Posterior cingulate gyrus (tissue), 11 donors: ENCODE data around the gene TPRG1L.
A peak's percentile ranks its signal among the peaks of the same experiment; 100 is the strongest.
"Not testable (repeated sequence)": the region's sequence is repeated elsewhere in the genome, so short reads cannot be mapped to it uniquely, and the experiment has no call there.

Experiments
- DNase-seq, 10 donors: peaks; one replicate each; pipeline versions ENCODE4 v3.0.0 to v3.0.0-alpha.2; 2020 to 2021; ENCODE audit warnings: mixed read lengths in 3 of 10
- intact Hi-C: fragments of 100-400 bp; cut with DNase I; formaldehyde crosslinking; loops from one replicate; pipeline ENCODE4 v1.15.1; 2023

The TPRG1L gene

GRCh38 chr1:3624200-3625136, at the start of gene TPRG1L:
TSS of gene TPRG1L (plus strand) at chr1:3625015. CDS start at chr1:3625073, 58 bp downstream.
- intact Hi-C loops = loop anchor here (10.0 kb wide), 1 partner anchor 100 kb away; no protein-coding TSS in a partner anchor
- peak; percentile 96 to 100 (median 99) for DNase-seq

DNA sequence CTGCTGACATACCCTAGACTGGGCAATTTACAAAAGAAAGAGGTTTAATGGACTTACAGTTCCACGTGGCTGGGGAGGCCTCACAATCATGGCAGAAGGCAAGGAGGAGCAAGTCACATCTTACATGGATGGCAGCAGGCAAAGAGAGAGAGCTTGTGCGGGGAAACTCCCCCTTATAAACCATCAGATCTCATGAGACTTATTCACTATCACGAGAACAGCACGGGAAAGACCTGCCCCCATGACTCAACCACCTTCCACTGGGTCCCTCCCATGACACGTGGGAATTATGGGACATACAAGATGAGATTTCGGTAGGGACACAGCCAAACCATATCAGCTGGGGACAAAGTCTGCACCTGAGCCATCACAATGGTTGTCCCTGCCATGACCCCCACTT, 49.3 kb upstream of the TPRG1L start:
- intact Hi-C loops, DNase-seq: not testable (repeated sequence)

- DNase-seq = no peak
- intact Hi-C loops = no loop called here
Observed at GRCh38 chr1:3575993-3576392, 48.8 kb upstream of the TPRG1L start.

GRCh38 chr1:3577300-3577699, 47.5 kb upstream of the TPRG1L start:
- intact Hi-C loops = no loop called here
- DNase-seq = peak in 5 of 10 donors; percentile 21 to 82 (median 39)

- intact Hi-C loops = no loop called here
Observed at GRCh38 chr1:3577711-3578432, 46.9 kb upstream of the TPRG1L start.

DNA sequence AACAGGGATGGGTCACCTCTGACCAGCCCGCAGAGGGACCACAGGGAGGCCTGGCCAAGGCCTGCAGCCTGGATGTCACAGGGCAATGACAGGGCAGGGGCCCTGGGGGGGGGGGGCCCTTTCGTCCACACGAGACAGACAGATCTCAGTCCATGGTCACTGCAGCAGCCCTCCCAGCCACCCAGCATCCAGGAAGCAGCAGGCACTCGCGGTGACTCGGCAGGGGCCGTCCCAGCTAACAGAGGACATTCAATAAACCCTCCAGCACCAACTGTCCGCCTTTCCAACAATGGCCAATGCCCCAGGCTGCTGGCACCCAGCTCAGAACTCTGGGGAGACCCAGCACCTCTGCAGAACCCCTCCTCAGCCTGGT, 46.4 kb upstream of the TPRG1L start:
- intact Hi-C loops = no loop called here

More at GRCh38 chr1:3577711-3578432, 46.9 kb upstream of the TPRG1L start:
- no peak for DNase-seq

GRCh38 chr1:3578906-3579305, 45.9 kb upstream of the TPRG1L start:
- DNase-seq = no peak
- intact Hi-C loops = no loop called here

More for the DNA sequence above, 46.4 kb upstream of the TPRG1L start:
- DNase-seq = no peak

DNA sequence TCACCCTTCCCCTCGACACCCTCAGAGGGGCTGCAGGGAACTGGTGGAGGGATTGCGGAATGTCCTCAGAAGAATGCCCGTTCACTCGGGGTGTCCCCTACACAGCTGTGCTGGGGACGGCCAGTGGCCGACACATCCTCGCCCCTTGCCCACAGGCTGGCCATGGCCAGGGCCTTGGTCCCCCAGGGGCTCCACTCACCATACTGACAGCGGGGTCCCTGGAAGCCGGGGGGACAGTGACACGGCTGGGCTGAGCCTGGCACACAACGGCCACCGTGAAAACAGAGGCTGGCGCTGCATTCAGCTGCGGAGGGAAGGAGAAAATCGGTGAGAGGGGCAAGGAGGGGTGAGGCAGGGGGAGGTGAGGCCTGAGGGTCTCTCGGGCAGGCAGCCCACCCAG, 45.2 kb upstream of the TPRG1L start:
- intact Hi-C loops = no loop called here
- no peak for DNase-seq

DNA sequence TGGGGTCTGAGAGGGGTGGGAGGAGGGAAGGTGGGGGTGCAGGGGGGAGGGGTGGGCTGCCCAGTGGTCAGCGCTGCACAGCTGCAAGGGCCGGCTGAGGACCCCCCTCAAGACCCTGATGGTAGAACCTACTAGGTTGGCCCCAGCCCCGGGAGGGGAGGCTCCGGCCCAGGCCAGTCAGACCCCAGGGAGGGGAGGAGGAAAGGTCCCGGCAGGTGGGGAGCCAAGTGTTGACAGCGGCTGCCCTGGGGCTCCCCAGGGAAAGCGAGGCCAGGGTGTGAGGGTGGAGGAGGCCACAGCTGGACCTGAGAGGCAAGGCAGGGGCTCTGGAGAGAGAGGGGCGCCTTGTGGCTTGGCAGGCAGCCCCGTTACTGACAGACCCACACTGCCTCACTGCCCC, 44.6 kb upstream of the TPRG1L start:
- no peak for DNase-seq
- intact Hi-C loops = no loop called here

DNA sequence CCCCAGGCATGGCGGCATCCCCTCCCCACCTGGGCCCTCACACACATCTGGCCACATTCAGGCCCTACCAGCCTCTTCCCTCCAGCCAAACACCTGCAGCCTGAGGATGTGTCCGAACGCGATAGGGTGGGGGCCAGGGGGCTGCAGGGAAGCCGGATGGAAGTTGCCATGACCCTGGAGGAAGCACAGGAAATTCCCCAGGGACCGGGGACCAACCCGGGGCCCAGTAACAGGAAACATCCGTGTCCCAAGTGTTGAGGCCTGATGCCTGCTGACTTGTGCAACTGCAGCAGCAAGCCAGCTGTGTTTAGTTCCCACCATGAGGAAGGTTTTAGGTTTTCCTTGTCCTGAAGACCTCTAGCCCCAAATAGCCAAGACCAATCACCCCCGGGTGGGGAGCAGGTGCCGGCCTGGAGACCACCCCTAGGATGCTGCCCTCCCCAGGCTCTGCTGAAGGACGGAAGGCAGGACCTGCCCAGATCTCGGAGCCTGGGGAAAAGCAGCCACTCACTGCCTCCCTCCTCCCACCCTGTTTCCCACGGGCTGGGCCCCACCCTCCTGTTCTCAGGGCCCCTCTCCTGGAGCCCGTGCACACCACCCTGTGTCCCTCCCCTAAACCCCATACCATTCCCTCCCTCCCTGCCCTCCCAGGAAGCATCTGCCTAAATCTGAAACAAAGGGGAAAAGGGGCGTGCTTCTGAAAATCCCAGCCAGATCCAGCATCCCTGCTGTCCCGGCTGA, 43.3 kb upstream of the TPRG1L start:
- intact Hi-C loops = no loop called here
- DNase-seq = no peak

DNA sequence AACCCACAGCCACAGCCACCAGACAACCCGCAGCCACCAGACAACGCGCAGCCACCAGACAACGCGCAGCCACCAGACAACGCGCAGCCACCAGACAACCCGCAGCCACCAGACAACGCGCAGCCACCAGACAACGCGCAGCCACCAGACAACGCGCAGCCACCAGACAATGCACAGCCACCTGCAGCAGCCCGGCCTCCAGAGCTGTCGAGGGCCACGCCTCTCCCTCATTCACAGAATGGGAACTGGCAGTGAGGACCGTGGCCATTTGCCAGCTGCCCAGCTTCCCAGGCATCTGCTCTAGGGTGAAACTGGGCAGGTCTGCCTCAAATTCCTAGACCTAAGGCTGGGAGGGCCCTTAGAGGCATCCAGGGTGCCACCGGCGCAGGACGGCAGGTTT, 41.1 kb upstream of the TPRG1L start:
- intact Hi-C loops = not testable (repeated sequence)

GRCh38 chr1:3584915-3585314, 39.9 kb upstream of the TPRG1L start:
- no peak for DNase-seq
- intact Hi-C loops = no loop called here

More for the DNA sequence above, 41.1 kb upstream of the TPRG1L start:
- not testable (repeated sequence) for DNase-seq

DNA sequence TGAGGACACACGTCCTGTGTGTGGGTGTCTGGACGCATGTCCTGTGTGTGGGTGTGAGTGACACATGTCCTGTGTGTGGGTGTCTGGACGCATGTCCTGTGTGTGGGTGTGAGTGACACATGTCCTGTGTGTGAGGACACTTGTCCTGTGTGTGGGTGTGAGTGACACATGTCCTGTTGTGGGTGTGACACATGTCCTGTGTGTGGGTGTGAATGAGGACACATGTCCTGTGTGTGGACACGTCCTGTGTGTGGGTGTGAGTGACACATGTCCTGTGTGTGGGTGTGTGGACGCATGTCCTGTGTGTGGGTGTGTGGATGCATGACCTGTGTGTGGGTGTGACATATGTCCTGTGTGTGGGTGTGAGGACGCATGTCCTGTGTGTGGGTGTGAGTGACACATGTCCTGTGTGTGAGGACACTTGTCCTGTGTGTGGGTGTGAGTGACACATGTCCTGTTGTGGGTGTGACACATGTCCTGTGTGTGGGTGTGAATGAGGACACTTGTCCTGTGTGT, 39.4 kb upstream of the TPRG1L start:
- intact Hi-C loops, DNase-seq: not testable (repeated sequence)

GRCh38 chr1:3585940-3586568, 38.8 kb upstream of the TPRG1L start:
- intact Hi-C loops = no loop called here
- DNase-seq = no peak

DNA sequence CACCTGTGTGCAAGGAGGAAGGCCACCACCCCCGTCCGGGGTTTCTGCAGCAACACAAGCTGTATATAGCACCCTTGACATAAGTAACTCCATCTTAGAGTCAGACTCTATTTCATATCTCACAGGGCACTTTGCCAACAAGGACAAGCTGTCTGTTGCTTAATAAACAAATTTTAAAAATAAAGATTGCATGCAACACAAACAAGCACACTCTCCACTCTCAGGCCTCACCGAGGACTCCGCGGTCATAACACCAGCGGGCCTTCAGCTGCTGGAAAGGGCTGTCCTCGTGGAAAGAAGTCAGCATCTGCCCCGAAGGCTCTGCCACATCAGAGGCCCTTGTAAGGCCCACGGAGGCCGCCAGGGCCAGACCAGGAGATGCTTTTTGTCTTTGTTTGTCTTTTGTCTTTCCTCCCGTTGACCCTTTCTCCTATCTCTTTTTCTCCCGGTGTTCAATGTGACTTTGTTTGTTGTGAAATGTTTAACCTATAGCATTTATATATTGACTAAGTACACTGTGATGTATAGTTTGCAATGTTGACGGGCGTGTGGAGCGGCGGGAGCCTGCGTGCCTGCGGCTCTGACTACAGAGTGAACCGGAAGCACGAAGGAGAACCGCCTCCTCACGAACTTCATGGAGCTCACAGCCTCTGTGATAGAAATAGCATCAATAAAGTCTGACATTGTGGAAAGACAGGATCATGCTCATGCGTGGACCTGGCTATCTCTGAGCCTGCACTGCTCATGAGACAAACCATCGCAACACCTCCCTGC, 37.6 kb upstream of the TPRG1L start:
- DNase-seq = peak in 4 of 10 donors; percentile 16 to 87 (median 46)
- intact Hi-C loops = no loop called here

GRCh38 chr1:3588395-3588794, 36.4 kb upstream of the TPRG1L start:
- intact Hi-C loops = no loop called here
- no peak for DNase-seq

DNA sequence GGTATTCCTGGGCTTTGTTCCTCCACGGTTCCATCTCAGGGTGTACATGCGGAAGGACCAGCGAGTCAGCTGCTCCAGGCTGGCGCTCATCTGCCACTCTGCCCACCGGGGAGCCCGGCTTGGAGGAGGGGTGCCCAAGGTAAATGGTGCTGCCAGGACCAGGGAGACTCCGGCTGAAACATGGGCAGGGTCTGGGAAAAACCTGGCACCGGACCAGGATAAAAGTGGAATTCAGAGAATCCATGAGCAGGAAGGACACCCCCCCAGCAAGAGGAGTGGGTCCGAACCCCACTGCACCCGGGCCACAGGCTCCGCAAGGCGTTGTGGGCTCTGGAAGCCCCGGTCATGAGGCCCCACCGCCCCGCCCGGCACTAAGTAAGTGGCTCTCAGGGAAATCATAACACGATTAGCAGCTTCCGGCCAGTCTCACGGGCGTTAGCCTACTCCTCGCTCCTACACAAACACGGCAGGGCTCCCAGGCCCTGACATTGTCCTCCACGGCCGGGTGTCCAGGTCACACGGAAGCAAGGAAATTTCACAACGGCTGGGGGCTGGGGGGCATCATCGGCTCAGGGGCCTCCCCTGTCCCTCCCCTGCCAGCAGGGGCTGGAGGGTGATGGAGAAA, 34.6 kb upstream of the TPRG1L start:
- intact Hi-C loops = no loop called here
- no peak for DNase-seq

- DNase-seq = no peak
- intact Hi-C loops = no loop called here
Observed at GRCh38 chr1:3590951-3591865, 33.6 kb upstream of the TPRG1L start.
